ENCODE results near the gene C11orf65.

GRCh38 chr11:108511851-108512474 lies 44.6 kb upstream of the C11orf65 start:
- TF ChIP-seq EZH2phosphoT487 (IDR thresholded peaks at IDR 0.05; ENCODE audit: insufficient read depth, low read depth) (no peak), EZH2 (IDR thresholded peaks at IDR 0.05; ENCODE audit: insufficient read depth, poor library complexity, severe bottlenecking) (no peak)

Data from GM23248 (cell line).